NOMO-1 treated with DMSO at 0.1 percent for 48 hours (cell line): ENCODE results near the gene AMN.
A peak's percentile ranks its signal among the peaks of the same experiment; 100 is the strongest.

ENCODE experiments used
- DNase-seq: peaks from one replicate; lab custom pipeline; 2025; ENCODE audit not compliant: unreplicated experiment; lab: John Stamatoyannopoulos, UW

AMN gene

GRCh38 chr14:102898776-102899515 is 23.5 kb upstream of the AMN start:
- DNase-seq: no peak

DNA sequence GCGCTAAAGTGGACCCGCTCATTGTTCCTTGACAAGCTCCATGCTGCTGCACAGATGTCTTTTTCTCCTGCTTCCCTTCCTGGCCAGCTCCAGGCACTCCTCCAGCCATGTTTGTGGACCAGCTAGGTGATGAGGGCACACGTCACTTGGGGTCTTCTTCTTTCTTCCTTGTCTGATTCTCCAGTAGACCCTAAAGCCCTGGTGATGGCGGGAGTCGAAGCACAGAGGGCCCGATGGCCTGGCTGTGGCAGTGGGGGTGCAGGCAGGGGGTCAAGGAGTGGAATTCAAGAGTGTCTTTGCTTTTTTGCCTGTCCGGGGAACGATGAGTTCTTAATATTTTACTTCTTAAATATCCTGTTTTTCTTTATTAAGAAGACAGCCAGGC is 23.0 kb upstream of the AMN start:
- DNase-seq: no peak

- DNase-seq: no peak
These were observed 21.6 kb upstream of the AMN start for GRCh38 chr14:102900631-102901571.

DNA sequence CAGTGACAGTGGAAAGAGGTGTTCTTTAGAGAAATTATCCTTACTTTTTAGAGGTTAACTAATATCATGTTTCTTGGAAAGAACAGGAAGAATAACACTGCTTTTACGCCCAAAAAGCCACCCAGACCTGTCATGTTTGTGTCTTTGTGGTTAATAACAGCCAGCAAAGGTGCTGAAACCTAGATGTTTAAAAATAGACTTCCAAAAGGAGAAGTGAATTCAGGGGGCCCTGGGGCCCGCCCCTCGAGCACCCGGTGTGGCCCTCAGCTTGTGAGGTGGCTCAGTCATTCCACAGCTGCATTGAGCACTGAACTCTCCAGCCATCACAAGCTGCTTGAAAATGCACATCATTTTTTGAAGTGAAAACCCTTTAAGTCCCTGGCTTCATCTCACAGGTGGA is 20.8 kb upstream of the AMN start:
- peak; percentile 35 for DNase-seq

- DNase-seq: no peak
These were observed 20.4 kb upstream of the AMN start for GRCh38 chr14:102902086-102902485.

DNA sequence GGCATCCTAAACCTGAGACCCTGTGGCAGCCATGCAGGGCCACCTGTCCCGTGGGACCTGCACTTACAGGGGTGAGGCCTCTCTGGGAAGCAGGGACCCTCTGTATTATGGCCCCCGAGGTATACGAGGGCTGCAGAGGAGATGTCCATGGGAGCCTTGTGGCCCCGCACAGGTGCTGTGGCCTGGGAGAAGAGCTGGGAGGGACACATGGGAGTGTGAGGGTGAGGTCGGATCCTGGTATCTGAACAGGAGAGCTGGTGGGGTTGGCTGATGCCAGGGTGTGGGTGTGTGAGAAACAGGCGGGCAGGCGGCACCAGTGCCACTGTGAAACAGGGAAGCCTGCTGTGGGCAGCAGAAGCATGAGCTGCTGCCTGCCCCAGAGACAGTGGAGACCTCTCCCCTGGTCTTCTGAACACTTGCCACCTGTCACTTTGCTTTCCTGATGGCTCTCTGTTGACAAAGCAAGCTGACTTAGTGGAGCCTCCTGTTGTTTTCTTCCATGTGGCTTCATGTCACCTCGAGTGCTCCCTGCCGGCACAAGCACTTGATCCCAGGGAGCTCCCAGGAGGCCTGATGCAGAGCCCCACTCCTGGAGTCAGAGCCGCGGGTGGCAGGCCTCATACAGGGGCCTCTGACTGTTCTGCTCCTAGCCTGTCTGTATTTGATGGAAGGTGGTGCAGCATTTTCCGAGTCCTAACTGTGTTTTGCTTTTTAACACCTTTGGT is 19.8 kb upstream of the AMN start:
- no peak for DNase-seq

- DNase-seq: no peak
These were observed 19.1 kb upstream of the AMN start for GRCh38 chr14:102903248-102903888.

DNA sequence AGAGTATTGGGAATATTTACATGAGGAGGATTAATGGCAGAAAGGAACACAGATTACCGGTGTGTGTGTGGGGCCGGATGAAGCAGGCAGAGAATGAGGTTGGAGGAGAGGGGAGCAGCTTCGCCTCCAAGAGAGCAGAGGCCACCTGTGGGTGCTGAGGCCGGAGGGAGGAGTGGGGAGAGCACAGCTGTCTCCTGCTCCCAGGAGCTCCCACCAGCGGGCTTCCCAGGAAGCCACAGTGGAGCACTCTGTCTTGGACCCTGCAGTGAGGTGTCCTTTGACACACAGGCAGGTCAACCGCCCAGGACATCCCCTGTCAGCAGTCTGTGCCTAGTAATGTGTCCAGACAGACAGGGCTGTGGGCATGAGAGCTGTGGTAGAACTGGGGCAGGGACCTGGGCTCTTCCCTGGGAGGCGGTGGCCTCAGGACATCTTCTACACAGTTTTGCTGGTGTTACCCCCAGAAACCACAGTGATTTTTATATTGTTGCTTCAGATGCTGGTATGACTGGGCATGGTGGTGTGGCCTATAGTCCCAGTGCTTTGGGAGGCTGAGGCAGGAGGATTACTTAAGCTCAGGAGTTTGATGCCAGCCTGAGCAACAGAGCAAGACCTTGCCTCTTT is 18.5 kb upstream of the AMN start:
- DNase-seq: no peak

GRCh38 chr14:102905116-102906108 is 17.1 kb upstream of the AMN start:
- no peak for DNase-seq

- no peak for DNase-seq
These were observed 15.7 kb upstream of the AMN start for GRCh38 chr14:102906616-102907302.

DNA sequence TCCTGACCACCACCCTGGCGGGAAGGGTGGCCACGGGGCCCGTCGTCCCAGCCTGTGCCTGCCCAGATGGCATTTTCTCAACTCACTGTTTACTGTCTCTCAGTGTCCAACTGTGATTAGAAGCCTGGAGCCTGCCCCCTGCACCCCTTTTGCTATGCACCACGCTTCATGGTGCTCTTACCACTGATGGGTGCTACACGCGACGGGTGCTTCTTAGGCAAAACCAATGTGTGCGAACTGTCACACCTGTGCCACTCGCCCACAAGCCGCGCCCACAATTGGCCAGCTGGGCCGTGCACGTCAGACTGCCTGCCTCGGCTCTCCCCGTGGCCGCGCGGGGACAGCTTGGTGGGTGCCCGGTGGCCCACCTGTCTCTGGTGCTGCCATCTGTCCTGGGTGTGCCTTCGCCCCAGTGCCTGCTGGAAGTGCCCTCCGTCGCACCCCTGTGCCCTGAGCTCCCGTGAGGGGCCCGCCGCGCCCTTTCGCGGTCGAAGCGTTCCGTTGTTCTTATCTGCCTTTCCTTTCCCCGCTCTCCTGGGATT is 15.1 kb upstream of the AMN start:
- DNase-seq: no peak

DNA sequence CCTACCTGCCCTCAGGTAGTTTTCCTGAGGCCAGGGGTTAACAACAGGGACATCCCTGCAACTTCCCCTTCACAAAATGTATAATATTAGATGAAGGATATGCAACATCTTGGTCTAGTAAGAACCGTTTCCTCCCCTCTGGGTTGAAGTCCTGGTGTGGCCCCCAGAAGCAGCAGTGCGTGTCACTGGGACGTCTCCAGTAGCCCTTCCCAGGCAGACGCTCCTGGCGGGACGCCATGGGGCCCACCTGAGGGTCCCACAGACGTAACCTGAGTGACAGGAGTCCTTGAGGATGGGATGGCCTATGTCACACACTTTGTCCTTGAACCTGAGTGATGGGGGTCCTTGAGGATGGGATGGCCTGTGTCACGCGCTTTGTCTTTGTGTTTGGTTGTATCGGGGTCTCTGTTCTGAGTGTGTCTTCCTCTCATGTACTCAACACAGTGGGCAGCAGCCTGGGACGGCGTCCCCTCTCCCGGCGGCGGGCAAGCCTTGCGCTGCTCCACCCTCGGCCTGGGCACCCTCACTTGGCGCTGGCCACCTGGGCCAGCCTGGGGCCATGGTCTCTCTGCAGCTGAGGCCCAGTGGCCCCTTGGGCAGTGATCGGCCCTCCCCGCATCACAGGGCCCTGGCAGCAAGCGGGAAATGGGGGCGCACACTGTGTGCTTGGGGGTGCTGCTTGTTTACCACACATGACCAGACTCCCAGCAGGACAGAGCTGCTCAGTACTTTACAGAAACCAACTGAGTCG is 14.3 kb upstream of the AMN start:
- no peak for DNase-seq

DNA sequence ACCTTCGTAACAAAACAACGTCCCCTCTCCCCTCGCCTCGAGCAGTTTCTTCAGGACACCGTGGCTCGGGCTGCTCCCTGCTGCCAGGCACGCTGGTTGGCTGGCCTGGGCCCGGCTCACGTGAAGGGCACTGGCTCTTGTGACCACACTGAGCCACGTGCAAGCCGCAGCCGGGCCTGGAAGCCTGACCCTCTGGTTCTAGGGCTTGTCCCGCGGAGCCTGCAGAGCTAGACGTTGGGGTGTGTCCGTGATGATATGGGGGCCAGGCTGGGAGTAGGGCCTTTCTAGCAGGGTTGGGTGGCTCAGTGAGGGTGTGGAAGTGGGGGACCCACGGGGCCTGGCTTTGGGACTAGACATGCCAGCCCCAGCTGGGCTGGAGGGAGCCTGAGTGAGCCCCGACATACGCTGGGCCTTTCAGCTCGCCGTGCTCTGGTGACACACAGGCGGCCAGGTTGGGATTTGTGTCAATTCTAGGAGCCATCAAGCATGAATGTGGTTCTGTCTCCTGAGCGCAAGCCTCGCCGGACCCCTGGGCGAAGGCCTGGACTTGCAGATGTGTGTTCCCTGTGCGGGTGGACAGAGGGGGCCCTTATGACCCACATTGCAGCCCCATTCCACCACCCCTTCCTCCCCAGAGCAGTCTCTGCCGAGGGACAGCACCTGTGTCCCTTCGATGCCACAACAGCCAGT is 13.6 kb upstream of the AMN start:
- no peak for DNase-seq

GRCh38 chr14:102909462-102909861 is 13.0 kb upstream of the AMN start:
- no peak for DNase-seq

DNA sequence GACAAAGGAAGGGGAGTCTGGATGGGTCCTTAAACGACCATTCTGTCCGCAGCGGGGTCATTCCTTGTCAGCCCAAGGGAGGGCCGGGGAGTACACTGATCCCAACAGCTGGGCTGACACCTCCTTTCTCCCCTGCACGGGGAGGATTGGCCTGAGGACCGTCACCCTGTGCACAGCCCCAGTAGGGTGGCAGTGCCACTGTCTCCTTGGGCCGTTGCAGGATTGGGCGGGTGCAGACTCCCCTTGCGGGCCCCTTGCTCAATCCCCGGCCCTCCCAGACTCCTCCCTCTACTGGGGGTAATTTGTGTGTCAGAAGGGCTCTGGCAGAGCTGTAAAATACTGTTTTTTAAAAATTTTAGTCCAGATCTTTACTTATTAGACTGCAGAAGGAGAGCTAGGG is 12.6 kb upstream of the AMN start:
- no peak for DNase-seq

- DNase-seq: no peak
These were observed 12.0 kb upstream of the AMN start for GRCh38 chr14:102910442-102910841.

- no peak for DNase-seq
These were observed 10.9 kb upstream of the AMN start for GRCh38 chr14:102911541-102911951.
